ENCODE measurements around the gene CAPZA1.

Gene CAPZA1

GRCh38 chr1:112701227-112702066, 81.8 kb downstream of the CAPZA1 start:
- no peak for DNase-seq (ENCODE audit: low read depth)

GRCh38 chr1:112702067-112702395, 82.4 kb downstream of the CAPZA1 start:
- DNase-seq (ENCODE audit: low read depth) = no peak

DNA sequence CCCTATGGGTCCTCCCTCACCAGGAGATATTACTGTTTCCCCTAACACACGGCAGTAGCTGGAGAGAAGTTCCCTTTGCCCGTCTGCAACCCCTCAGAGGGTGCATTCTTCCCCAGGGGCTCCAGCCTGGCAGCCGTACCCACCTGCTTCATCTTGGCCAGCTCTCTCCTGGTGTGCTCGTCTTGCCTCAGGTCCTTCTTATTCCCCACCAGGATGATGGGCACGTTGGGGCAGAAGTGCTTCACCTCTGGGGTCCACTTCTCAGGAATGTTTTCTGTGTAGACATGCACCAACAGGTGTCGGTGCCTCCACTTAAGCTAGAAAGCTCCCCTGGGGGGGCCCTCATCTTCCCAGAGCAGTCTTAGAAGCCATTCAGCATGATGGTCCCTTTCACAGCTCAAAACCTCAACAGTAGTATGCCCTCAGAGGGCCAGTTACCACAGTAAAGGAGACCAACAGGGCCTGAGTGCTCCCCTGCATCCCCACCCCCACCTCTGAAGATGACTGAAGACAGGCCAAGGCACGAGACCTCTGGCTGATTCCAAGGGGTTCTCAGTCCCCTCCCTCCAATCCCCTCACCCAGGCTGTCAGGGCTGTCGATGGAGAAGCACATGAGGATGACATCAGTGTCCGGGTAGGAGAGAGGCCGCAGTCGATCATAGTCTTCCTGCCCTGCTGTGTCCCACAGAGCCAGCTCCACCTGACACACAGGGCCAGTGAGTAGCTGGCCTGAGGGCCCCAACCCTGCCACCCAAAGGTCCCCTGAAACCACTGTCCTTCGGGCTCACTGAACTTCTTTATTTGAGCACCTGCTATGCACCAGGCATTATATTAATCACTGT, 83.0 kb downstream of the CAPZA1 start:
- no peak for DNase-seq (ENCODE audit: low read depth)

- no peak for DNase-seq (ENCODE audit: low read depth)
Observed at GRCh38 chr1:112703706-112704105, 84.1 kb downstream of the CAPZA1 start.

DNA sequence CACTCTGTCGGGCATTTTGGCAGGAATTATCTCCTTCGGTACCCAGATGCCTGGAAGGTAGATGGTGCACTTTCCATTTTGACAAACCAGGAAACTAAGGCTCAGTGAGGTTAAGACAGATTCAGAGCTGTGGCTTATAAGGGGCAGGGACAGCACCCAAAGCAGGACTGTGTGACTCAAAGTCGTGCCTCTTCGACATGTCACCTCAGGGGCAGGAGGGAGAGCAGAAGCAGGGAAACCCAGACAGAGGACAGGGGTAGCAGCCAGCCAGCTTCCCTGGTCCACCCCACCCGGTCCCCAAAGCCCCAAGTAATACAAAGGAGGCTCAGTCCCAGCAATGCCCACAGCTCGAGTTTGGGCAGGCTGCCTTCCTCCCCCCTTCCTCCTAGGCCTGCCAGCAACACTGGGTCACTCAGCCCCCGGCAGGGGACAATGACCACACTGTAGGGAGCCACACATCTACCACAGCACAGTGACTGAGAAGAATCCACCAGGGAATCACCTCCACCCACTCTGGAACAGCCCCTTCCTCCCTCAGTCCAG, 84.8 kb downstream of the CAPZA1 start:
- DNase-seq (ENCODE audit: low read depth) = no peak

DNA sequence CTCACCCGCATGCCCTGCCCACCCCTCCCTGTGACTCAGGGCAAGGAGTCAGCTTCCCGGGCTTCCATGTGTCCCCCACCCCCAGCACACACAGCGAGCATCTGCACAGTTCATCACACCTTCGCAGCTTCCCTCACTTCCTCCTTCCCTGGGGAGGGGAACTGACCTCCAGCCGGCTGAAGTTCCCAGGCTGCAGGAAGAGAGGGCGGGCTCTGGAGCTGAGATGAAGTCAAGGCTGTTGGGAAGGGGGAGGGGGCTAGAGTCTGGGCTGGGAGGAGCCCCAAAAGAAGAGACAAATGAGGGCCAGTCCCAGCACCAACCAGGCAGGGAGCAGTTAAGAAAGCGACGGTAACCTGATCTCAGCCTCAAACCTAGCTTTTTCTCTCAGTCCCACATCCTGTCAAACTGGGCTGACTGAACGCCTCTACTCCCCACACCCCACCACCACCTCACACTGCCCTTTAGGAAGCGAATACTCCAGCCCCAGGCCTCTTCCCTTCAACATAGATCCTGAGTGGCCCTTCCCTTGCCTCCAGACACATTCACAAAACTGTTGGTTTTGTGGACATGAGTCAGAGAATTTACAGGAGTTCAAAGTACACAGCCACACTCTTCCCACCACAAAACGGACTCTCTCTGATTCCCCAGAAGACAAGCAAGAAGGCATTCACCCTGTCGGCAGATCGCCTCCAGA, 85.4 kb downstream of the CAPZA1 start:
- peak; percentile 90 for DNase-seq (ENCODE audit: low read depth)

DNA sequence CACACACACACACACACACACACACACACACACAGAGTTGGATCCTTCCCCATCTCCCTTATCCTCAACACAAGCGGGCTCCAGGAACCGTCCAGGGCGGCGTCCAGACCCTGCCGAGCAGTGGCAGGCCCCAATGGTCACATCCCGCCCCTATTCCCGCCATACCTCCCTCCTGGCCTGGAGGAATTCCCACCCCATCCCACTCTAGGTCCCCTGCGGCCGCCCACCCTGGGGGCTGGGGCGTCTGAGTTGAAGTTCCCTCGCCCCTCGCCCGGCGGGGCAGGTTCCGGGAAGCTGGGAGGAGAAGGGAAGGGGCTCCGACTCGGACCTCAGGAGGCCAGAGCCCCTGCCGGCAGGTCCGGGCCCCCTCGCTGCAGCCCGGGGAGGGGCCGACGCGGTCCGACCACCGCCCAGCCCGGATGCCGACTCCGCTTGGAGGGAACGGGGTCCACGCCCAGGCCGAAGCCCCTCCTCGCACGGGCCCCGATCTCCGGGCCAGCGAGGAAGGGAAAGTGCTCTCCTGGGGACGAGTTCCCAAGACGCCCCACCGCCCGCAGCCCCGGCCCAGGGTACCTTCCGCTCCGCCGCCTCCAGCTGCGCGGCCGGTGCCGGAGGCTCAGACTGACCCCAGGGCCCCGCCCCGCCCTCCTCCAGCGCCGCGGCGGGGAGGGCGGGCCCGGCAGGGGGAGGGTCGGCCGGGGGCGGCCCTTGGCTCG, 87.0 kb downstream of the CAPZA1 start, which contains the start of gene RHOC:
Gene RHOC, minus strand, starts transcription at position 623 of the 716 bp plus-strand sequence. CDS start 3,328 bp downstream, outside the sequence.
- peak; percentile 43 for DNase-seq (ENCODE audit: low read depth)

GRCh38 chr1:112707221-112708001, 87.8 kb downstream of the CAPZA1 start:
- DNase-seq (ENCODE audit: low read depth) = peak; percentile 72

GRCh38 chr1:112708002-112708448, 88.4 kb downstream of the CAPZA1 start:
- no peak for DNase-seq (ENCODE audit: low read depth)

GRCh38 chr1:112708489-112708888, 88.9 kb downstream of the CAPZA1 start:
- DNase-seq (ENCODE audit: low read depth) = no peak

DNA sequence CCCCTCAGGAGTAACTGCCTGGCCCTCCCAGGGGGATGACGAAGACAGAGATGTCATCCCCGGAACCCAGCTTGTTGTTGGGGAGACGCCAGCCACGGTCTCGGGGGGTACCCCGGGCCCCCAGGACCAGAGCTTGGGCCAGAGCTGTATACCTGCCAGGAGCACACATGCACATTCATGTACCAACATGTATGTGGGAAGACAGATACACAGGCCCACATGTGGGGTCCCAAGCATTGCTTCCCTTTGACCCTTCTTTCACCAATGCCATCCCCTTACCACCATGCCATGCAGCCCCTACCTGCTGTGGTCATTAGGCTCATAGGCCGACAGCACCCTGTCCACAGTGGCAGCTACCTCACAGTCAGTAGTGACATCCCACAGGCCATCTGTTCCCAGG, 90.5 kb downstream of the CAPZA1 start:
- no peak for DNase-seq (ENCODE audit: low read depth)

- DNase-seq (ENCODE audit: low read depth) = no peak
Observed at GRCh38 chr1:112710586-112710985, 91.0 kb downstream of the CAPZA1 start.

DNA sequence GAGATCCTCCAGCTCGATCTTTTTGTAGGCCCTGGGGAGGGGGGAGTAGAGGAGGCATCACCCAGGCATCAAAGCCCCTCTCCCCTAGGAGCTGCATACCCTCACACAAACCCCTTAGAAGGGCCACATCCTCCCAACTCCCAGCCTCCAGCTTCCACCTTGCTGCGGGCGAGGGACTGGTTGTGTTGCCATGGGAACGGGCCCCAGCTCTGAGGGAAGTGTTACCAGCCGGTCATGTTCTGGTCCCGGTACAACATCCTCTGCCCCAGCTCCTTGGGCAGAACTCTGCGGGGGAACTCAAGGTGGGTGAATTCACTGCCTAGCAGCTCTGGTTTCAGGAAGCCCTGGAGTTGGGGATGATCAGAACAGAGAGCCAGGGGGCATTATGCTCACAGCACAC, 91.4 kb downstream of the CAPZA1 start:
- no peak for DNase-seq (ENCODE audit: low read depth)

GRCh38 chr1:112711670-112712069, 92.0 kb downstream of the CAPZA1 start:
- no peak for DNase-seq (ENCODE audit: low read depth)

DNA sequence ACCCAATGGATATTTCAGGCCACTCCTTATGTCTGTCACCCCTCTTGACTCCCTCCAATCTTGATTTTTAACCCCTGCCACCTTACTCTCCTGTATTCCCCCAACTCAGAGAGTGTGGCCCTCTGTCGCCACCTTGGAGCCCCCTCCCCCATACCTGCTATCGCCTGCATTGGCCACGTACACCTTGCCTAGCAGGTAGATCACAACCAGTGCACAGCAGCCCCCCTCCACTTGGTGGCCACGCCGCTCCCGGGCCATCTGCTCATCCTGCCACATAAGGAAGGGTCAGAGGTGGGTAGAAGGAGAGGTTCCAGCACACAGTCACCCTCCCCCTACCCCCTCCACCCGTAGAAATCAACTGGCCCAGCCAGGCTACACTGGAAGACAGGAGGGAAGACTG, 92.6 kb downstream of the CAPZA1 start:
- DNase-seq (ENCODE audit: low read depth) = no peak

- no peak for DNase-seq (ENCODE audit: low read depth)
Observed at GRCh38 chr1:112712701-112713128, 93.1 kb downstream of the CAPZA1 start.

DNA sequence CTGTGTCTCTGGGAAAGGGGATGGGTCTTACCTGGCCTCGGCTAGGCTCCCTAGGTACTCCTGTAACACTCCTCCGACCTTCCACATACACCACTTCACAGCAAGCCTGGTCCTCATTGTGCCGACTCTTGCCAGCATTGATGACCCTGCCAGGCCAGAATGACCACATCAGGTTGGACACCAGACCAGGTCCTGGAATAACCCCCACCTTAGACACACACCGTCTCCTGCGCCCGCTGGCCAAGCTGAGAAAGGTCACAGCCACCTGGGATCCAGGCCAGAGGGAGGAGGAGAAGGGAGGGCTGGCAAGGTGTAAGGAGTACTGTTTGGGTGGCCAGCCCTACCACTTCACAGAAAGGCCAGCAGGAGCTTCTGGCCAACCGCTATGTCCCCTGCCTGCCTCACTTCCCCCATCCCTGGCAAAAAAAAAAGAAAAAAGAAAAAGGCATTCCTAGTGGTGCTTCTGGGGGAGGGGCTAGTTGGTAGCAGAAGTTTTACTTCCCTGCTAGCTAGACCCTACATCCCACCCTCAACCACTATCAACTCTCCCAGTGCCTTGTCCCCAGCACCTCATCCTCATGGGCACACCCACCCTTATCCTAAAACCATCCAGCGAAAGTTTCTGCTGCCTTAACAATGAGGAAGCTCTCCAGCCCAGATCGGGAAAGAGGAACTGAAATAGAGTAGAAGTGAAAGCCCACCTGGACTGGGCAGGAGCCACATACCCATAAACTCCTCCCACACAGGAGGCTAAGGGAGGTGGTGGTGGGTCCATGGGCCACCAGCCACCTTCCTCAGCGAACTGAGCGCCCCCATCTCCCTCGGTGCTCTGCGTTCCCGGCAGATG, 94.1 kb downstream of the CAPZA1 start:
- no peak for DNase-seq (ENCODE audit: low read depth)

- DNase-seq (ENCODE audit: low read depth) = no peak
Observed at GRCh38 chr1:112714313-112715263, 95.0 kb downstream of the CAPZA1 start.
